Lung (tissue), 12 donors: Measurements from ENCODE around the gene OR2T27. TPM values are rescaled to one million over a fixed set of nuclear protein-coding genes. Genes with fewer than 3 reads are reported as not detected.

ENCODE experiments used
- ATAC-seq: fragments of 200-7000 bp; cut with Tn5 transposase; one replicate; pipeline ENCODE4 v1.9.1; 2020; ENCODE audit warnings: moderate number of reproducible peaks; ENCODE audit not compliant: insufficient read depth, low FRiP score
- DNase-seq, 3 donors: peaks; one replicate each; pipeline ENCODE4 v3.0.0-alpha.2; 2013 to 2017
- H3K27ac ChIP-seq, 2 donors: one replicate each; pipeline ENCODE4 v1.5.1; 2013; ENCODE audit warnings: mild to moderate bottlenecking in 2 of 2, moderate library complexity in 2 of 2, control low read depth in 1 of 2, inconsistent platforms in 1 of 2, low read depth in 1 of 2, low read length in 1 of 2
- H3K27me3 ChIP-seq, 3 donors: one replicate each; pipeline ENCODE4 v1.5.1; 2013; ENCODE audit warnings: low read length in 2 of 3; ENCODE audit not compliant: control insufficient read depth in 3 of 3, insufficient read depth in 3 of 3
- H3K36me3 ChIP-seq, 4 donors: one replicate each; pipeline ENCODE4 v1.5.1; 2013; ENCODE audit warnings: low read length in 4 of 4, mild to moderate bottlenecking in 1 of 4, moderate library complexity in 1 of 4; ENCODE audit not compliant: control insufficient read depth in 4 of 4, insufficient read depth in 4 of 4
- H3K4me1 ChIP-seq, 5 donors: one replicate each; pipeline ENCODE4 v1.5.1; 2013; ENCODE audit warnings: low read length in 5 of 5, mild to moderate bottlenecking in 2 of 5, moderate library complexity in 1 of 5; ENCODE audit not compliant: control insufficient read depth in 5 of 5, insufficient read depth in 5 of 5
- H3K4me3 ChIP-seq: one replicate; pipeline ENCODE4 v1.5.1; 2013; ENCODE audit warnings: mild to moderate bottlenecking, control low read depth, moderate library complexity
- H3K9ac ChIP-seq, 2 donors: one replicate each; pipeline ENCODE4 v1.5.1; 2013; ENCODE audit warnings: low read length in 2 of 2, control low read depth in 1 of 2; ENCODE audit not compliant: insufficient read depth in 1 of 2
- H3K9me3 ChIP-seq, 4 donors: one replicate each; pipeline ENCODE4 v1.5.1; 2013; ENCODE audit warnings: low read length in 3 of 4, mild to moderate bottlenecking in 1 of 4, moderate library complexity in 1 of 4; ENCODE audit not compliant: control insufficient read depth in 4 of 4, insufficient read depth in 3 of 4
- WGBS, 2 donors: extraction: QIAGEN DNeasy Blood & Tissue Kit; methylation state at CpG; one replicate each; pipeline ENCODE4 v1.1.7; 2013; 5-methylcytosine and 5-hydroxymethylcytosine counted together
- polyA plus RNA-seq, 2 donors: library from polyadenylated mRNA; stranded (reverse); fragments of 200-250 nt; gene quantifications; one replicate each; pipeline ENCODE4 v1.2.1, GENCODE V29; 2013
- total RNA-seq, 2 donors: library from RNA; depleted of rRNA in 1 of 2; stranded (reverse); fragments of >200 nt in 1 of 2; gene quantifications; one replicate each; pipeline ENCODE4 v1.2.1, GENCODE V29; 2014 to 2021
- TF ChIP-seq, protein P1 (sequence below): IDR thresholded peaks from 2 replicates; pipeline ENCODE4 v1.5.1; 2012; ENCODE audit warnings: mild to moderate bottlenecking; ENCODE audit errors: control extremely low read depth, extremely low read depth
- donor health status: control.
- donor health status: control.
- donor health status: Bipolar disorder and iron deficiency.
- donor health status: healthy.
- donor health status: DM: yes; HTN: yes; CAD: no.

OR2T27 gene
- total and polyA plus RNA-seq, 4 donors, result not detected

DNA sequence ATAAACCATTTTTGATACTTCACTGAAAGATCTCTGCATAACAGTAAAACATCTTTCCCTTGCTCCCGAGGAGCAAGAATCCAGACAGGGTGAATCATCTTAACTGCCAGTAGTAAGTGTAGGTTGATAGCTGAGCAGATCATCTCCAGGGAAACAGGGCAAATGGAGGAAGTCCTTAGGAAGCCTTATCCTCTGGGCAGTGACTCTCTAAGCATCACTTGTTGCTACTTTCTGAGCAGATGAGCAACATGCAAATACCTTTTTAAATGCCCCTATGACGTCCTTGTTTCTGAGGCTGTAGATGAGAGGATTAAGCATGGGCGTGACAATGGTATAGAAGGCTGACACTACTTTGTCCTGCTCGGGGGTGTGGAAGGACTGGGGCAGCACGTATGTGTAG is 29.4 kb downstream of the OR2T27 start:
- H3K4me1 ChIP-seq, result no peaks in the 10 kb centered on the region
- H3K4me3 ChIP-seq, result no peak overlapping the region
- H3K9me3 ChIP-seq, result no peaks in the 10 kb centered on the region
- WGBS, 2 donors, result 74 to 89% methylated on average over 5 of the region's 5 CpGs
- DNase-seq, result no peak
- TF ChIP-seq, protein P1, sequence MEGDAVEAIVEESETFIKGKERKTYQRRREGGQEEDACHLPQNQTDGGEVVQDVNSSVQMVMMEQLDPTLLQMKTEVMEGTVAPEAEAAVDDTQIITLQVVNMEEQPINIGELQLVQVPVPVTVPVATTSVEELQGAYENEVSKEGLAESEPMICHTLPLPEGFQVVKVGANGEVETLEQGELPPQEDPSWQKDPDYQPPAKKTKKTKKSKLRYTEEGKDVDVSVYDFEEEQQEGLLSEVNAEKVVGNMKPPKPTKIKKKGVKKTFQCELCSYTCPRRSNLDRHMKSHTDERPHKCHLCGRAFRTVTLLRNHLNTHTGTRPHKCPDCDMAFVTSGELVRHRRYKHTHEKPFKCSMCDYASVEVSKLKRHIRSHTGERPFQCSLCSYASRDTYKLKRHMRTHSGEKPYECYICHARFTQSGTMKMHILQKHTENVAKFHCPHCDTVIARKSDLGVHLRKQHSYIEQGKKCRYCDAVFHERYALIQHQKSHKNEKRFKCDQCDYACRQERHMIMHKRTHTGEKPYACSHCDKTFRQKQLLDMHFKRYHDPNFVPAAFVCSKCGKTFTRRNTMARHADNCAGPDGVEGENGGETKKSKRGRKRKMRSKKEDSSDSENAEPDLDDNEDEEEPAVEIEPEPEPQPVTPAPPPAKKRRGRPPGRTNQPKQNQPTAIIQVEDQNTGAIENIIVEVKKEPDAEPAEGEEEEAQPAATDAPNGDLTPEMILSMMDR, result no peak
- H3K27me3 ChIP-seq, result no peaks in the 10 kb centered on the region
- no peak for ATAC-seq
- H3K9ac ChIP-seq, result no peak overlapping the region
- no peak overlapping the region for H3K27ac ChIP-seq
- no peaks in the 10 kb centered on the region for H3K36me3 ChIP-seq

GRCh38 chr1:248625166-248625565 is 30.2 kb downstream of the OR2T27 start:
- no peaks in the 10 kb centered on the region for H3K27me3 ChIP-seq
- H3K4me3 ChIP-seq, result no peak overlapping the region
- H3K9me3 ChIP-seq, result no peaks in the 10 kb centered on the region
- ATAC-seq, result no peak
- no peak for DNase-seq
- no peak overlapping the region for H3K27ac ChIP-seq
- H3K4me1 ChIP-seq, result no peaks in the 10 kb centered on the region
- H3K9ac ChIP-seq, result no peak overlapping the region
- WGBS, 2 donors, result 66 to 81% methylated on average over 4 of the region's 4 CpGs
- TF ChIP-seq, protein P1, result no peak
- H3K36me3 ChIP-seq, result no peaks in the 10 kb centered on the region

DNA sequence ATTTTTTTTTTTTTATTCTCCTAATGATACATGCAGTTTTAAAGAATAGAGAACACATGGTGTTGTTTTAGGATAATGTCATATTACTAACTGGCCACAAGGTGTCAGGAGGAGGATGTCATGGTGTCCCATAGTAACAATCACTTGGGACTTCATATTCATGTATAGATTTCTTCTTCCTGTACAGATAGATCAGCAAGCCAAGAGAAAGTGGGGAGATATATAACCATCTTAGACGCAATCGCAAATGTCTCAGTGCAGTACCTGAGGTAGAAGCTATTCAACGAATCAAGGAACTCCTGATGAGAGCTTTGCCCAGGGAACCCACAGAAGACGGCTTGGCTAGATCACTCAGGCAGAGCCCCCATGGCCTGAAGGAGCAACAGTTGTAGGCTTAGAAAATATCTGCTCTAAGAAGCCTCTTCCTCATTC is 32.7 kb downstream of the OR2T27 start:
- no peaks in the 10 kb centered on the region for H3K4me1 ChIP-seq
- DNase-seq (peak in 2 of 3 donors; percentile 8 to 12), ATAC-seq (no peak)
- H3K27me3 ChIP-seq, result no peaks in the 10 kb centered on the region
- no peak overlapping the region for H3K4me3 ChIP-seq
- no peaks in the 10 kb centered on the region for H3K9me3 ChIP-seq
- TF ChIP-seq, protein P1, result peak; percentile 28
- WGBS, 2 donors, result 60 to 76% methylated on average over 4 of the region's 4 CpGs
- no peaks in the 10 kb centered on the region for H3K36me3 ChIP-seq
- H3K9ac ChIP-seq, result no peak overlapping the region
- no peak overlapping the region for H3K27ac ChIP-seq

- no peak overlapping the region for H3K27ac ChIP-seq
- H3K9ac ChIP-seq, result no peak overlapping the region
- H3K36me3 ChIP-seq, result no peaks in the 10 kb centered on the region
- H3K4me3 ChIP-seq, result no peak overlapping the region
- ATAC-seq (no peak), DNase-seq (no peak)
- TF ChIP-seq, protein P1, result no peak
- WGBS, 2 donors, result 63 to 68% methylated on average over 7 of the region's 7 CpGs
- H3K27me3 ChIP-seq, result no peaks in the 10 kb centered on the region
- no peaks in the 10 kb centered on the region for H3K9me3 ChIP-seq
- H3K4me1 ChIP-seq, result no peaks in the 10 kb centered on the region
These were observed 33.6 kb downstream of the OR2T27 start for GRCh38 chr1:248621770-248622169.
